Stomach (tissue), 9 donors: ENCODE results near the gene CWC15. TPM values are rescaled to one million over a fixed set of nuclear protein-coding genes. Genes with fewer than 3 reads are reported as not detected.
"Not testable (repeated sequence)": the region's sequence is repeated elsewhere in the genome, so short reads cannot be mapped to it uniquely, and the experiment has no call there.

Experiments
- DNase-seq, 2 donors: peaks; one replicate each; pipeline versions ENCODE4 v3.0.0 to v3.0.0-alpha.2; 2013 to 2019
- H3K27ac ChIP-seq, 5 donors: fragments of 200-600 bp in 4 of 5; sonication (generic) in 4 of 5; one replicate each; pipeline ENCODE4 v1.5.1; 2013 to 2019; ENCODE audit warnings: mild to moderate bottlenecking in 1 of 5, moderate library complexity in 1 of 5
- H3K27me3 ChIP-seq, 3 donors: fragments of 200-600 bp; sonication (generic); one replicate each; pipeline ENCODE4 v1.5.1; 2017 to 2019; ENCODE audit warnings: mixed run types in 1 of 3
- H3K36me3 ChIP-seq, 4 donors: fragments of 200-600 bp; sonication (generic); 1 replicate in 3 of 4; 2 replicates in 1 of 4; pipeline ENCODE4 v1.5.1; 2016 to 2019
- H3K4me1 ChIP-seq, 4 donors: fragments of 200-600 bp; sonication (generic); one replicate each; pipeline ENCODE4 v1.5.1; 2016 to 2019
- H3K4me3 ChIP-seq, 4 donors: fragments of 200-600 bp; sonication (generic) in 3 of 4; one replicate each; pipeline ENCODE4 v1.5.1; 2016 to 2019; ENCODE audit warnings: mild to moderate bottlenecking in 1 of 4
- H3K9me3 ChIP-seq, 4 donors: fragments of 200-600 bp; sonication (generic); one replicate each; pipeline ENCODE4 v1.5.1; 2016 to 2019
- CTCF ChIP-seq, 7 experiments: fragments of 450-650 bp in 4 of 7; fragments of 200-600 bp in 3 of 7; sonication (generic) in 3 of 7; IDR thresholded peaks; one replicate each; pipeline ENCODE4 v1.5.1; 2016 to 2019; ENCODE audit warnings: antibody characterized with exemption in 7 of 7, control low read depth in 2 of 7, mild to moderate bottlenecking in 1 of 7
- EP300 ChIP-seq: sonication (generic); formaldehyde crosslinking; IDR thresholded peaks from one replicate; pipeline ENCODE4 v1.6.1; 2017; ENCODE audit warnings: antibody characterized with exemption
- POLR2A ChIP-seq, 4 donors: fragments of 450-650 bp; IDR thresholded peaks; one replicate each; pipeline ENCODE4 v1.6.1; 2016; ENCODE audit warnings: antibody characterized with exemption in 4 of 4, control low read depth in 2 of 4, mild to moderate bottlenecking in 1 of 4, moderate library complexity in 1 of 4
- POLR2AphosphoS5 ChIP-seq, 3 donors: sonication (generic); formaldehyde crosslinking; IDR thresholded peaks; one replicate each; pipeline ENCODE4 v1.6.1; 2016; ENCODE audit warnings: antibody characterized with exemption in 3 of 3
- WGBS, 5 donors: extraction: QIAGEN DNeasy Blood & Tissue Kit in 3 of 5; methylation state at CpG; one replicate each; pipeline versions ENCODE4 v1.1.5 to v1.1.7; 2013 to 2018; 5-methylcytosine and 5-hydroxymethylcytosine counted together
- intact Hi-C: fragments of 100-400 bp; cut with DNase I; formaldehyde crosslinking; loops from one replicate; pipeline ENCODE4 v1.15.1; 2023; ENCODE audit warnings: low total_unique reads
- polyA plus RNA-seq, 3 donors: library from polyadenylated mRNA; stranded (reverse); fragments of 200-250 nt; gene quantifications; one replicate each; pipeline ENCODE4 v1.2.3, GENCODE V29; 2013
- total RNA-seq, 5 donors: library from RNA; depleted of rRNA; stranded (reverse); fragments of >200 nt; gene quantifications; one replicate each; pipeline versions ENCODE4 v1.1.0 to v1.2.3, GENCODE V29; 2014 to 2016
- donor health status: healthy with polysubstance abuse.
- donor health status: Bipolar disorder and iron deficiency.
- donor health status: healthy.

The CWC15 gene
- total and polyA plus RNA-seq, 8 donors = 8.2 to 88.9 (median 45.4) TPM

DNA sequence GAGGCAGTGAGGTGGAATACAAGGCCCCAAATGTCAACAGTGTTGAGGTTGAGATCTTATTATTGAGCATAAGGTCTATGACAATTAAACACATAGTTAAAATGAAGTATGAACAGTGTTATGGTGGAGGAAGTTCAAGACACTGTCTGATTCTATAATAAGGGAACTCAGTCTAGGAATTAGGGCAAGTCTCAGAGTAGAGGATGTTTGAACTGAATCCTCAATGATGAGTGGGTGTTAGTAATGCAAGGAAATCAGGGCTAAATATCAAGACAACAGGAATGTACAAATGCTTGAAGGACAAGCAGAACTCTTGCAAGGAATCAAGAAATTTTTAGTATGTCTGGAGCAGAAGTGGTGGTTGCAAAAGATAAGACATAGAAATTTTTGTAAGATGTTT is 53.0 kb downstream of the CWC15 start:
- Histone ChIP-seq H3K9me3 (no peaks in the 10 kb centered on the region), H3K4me3 (no peak overlapping the region), H3K27me3 (no peaks in the 10 kb centered on the region), H3K4me1 (peaks cover 5 to 10% (median 10%) of the 10 kb centered on the region in 4 donors), H3K27ac (no peak overlapping the region), H3K36me3 (no peaks in the 10 kb centered on the region)
- intact Hi-C loops = no loop called here
- no peak for DNase-seq
- TF ChIP-seq POLR2A (IDR thresholded peaks at IDR 0.05) (no peak), POLR2AphosphoS5 (IDR thresholded peaks at IDR 0.05) (no peak), EP300 (no peak), CTCF (IDR thresholded peaks at IDR 0.05) (no peak)

- H3K9me3 ChIP-seq, H3K27me3 ChIP-seq, intact Hi-C loops, H3K36me3 ChIP-seq, H3K27ac ChIP-seq, DNase-seq, H3K4me1 ChIP-seq, H3K4me3 ChIP-seq: not testable (repeated sequence)
- 83 to 94% (median 92%) methylated on average over 2 of the region's 2 CpGs for WGBS, 5 donors
Observed at GRCh38 chr11:94913718-94914394, 59.5 kb downstream of the CWC15 start.

GRCh38 chr11:94912806-94913205 is 60.5 kb downstream of the CWC15 start:
- Histone ChIP-seq H3K27me3 (no peaks in the 10 kb centered on the region), H3K9me3 (no peaks in the 10 kb centered on the region), H3K27ac (no peak overlapping the region), H3K36me3 (peaks cover 0 to 1% (median 0%) of the 10 kb centered on the region in 4 donors), H3K4me1 (no peaks in the 10 kb centered on the region), H3K4me3 (no peak overlapping the region)
- DNase-seq = no peak
- 94 to 97% (median 95%) methylated on average over 9 of the region's 9 CpGs for WGBS, 5 donors
- TF ChIP-seq POLR2AphosphoS5 (IDR thresholded peaks at IDR 0.05) = no peak
- no peak for TF ChIP-seq EP300
- no peak for TF ChIP-seq POLR2A (IDR thresholded peaks at IDR 0.05)
- no peak for TF ChIP-seq CTCF (IDR thresholded peaks at IDR 0.05)
- intact Hi-C loops = no loop called here

Other genes starting within 250 kb of the CWC15 start
- 10 to 100 TPM; 11.0 to 46.3 (median 38.4) TPM for gene AMOTL1, start 205.2 kb downstream of the CWC15 start, total RNA-seq
- 1 to 10 TPM; 5.0 to 7.0 (median 6.1) TPM for gene AMOTL1, start 205.2 kb downstream of the CWC15 start, polyA plus RNA-seq
- gene KDM4D, start 153 bp upstream of the CWC15 start, total RNA-seq = under 1 TPM in 2 of 5 donors, not detected in 3; 0.58 to 0.73 TPM
- under 1 TPM; 0.12 to 0.31 (median 0.25) TPM for gene KDM4D, start 153 bp upstream of the CWC15 start, polyA plus RNA-seq
- not detected for gene KDM4E, start 51.7 kb upstream of the CWC15 start, total RNA-seq
- gene KDM4E, start 51.7 kb upstream of the CWC15 start, polyA plus RNA-seq = not detected
- not detected for gene KDM4F, start 75.9 kb upstream of the CWC15 start, total RNA-seq
- gene KDM4F, start 75.9 kb upstream of the CWC15 start, polyA plus RNA-seq = not detected
- 10 to 100 TPM; 10.7 to 34.6 (median 25.7) TPM for gene SRSF8, start 93.4 kb upstream of the CWC15 start, total RNA-seq
- 10 to 100 TPM; 30.3 to 39.6 (median 36.3) TPM for gene SRSF8, start 93.4 kb upstream of the CWC15 start, polyA plus RNA-seq
- gene ENDOD1, start 116.3 kb upstream of the CWC15 start, total RNA-seq = 10 to 100 TPM; 11.1 to 32.2 (median 22.3) TPM
- 1 to 10 TPM; 2.4 to 8.4 (median 3.2) TPM for gene ENDOD1, start 116.3 kb upstream of the CWC15 start, polyA plus RNA-seq